B cell (primary cell): Measurements from ENCODE around the gene TRABD. TPM values are rescaled to one million over a fixed set of nuclear protein-coding genes. Genes with fewer than 3 reads are reported as not detected.

Experiments
- ATAC-seq: fragments of 200-7000 bp; cut with Tn5 transposase; one replicate; pipeline ENCODE4 v1.10.0; 2021; ENCODE audit warnings: low read depth, mild to moderate bottlenecking, moderate number of reproducible peaks, moderate library complexity
- CTCF ChIA-PET: fragments of 350-600 bp; sonication (Branson Sonifier 250); formaldehyde crosslinking; loops from one replicate; lab custom pipeline; 2021; ENCODE audit warnings: antibody characterized with exemption, inconsistent platforms; lab: Charles Lee
- POLR2A ChIA-PET: fragments of 350-600 bp; sonication (Branson Sonifier 250); formaldehyde crosslinking; loops from one replicate; lab custom pipeline; 2021; ENCODE audit warnings: antibody characterized with exemption; lab: Charles Lee
- DNase-seq: peaks from one replicate; pipeline ENCODE4 v3.0.0; 2013
- H2AFZ ChIP-seq: 2 replicates; pipeline ENCODE4 v1.6.1; 2012; ENCODE audit warnings: mild to moderate bottlenecking, low read depth, low read length; ENCODE audit not compliant: insufficient read depth, poor library complexity, severe bottlenecking
- H3K27ac ChIP-seq, 2 donors: 1 replicate in 1 of 2; 2 replicates in 1 of 2; pipeline ENCODE4 v1.5.1; 2012 to 2013; ENCODE audit warnings: low read length in 2 of 2, mild to moderate bottlenecking in 2 of 2, moderate library complexity in 1 of 2
- H3K27me3 ChIP-seq, 4 experiments: fragments of 200-600 bp in 1 of 4; sonication (generic) in 1 of 4; replicated peaks in 1 of 4; 1 replicate in 2 of 4; 2 replicates in 2 of 4; pipeline versions ENCODE4 v1.6.1 to v1.7.0; 2013 to 2016; ENCODE audit warnings: low read length in 3 of 4, mild to moderate bottlenecking in 2 of 4, mixed read lengths in 1 of 4, moderate library complexity in 1 of 4; ENCODE audit not compliant: insufficient read depth in 4 of 4, control insufficient read depth in 3 of 4; ENCODE audit errors: control extremely low read depth in 1 of 4
- H3K36me3 ChIP-seq, 2 experiments: replicated peaks in 1 of 2; 1 replicate in 1 of 2; 2 replicates in 1 of 2; pipeline versions ENCODE4 v1.6.1 to v1.7.1; 2013; ENCODE audit warnings: low read length in 1 of 2; ENCODE audit not compliant: insufficient read depth in 2 of 2, control insufficient read depth in 1 of 2; ENCODE audit errors: control extremely low read depth in 1 of 2, extremely low read depth in 1 of 2
- H3K4me1 ChIP-seq, 2 donors: fragments of 200-600 bp in 1 of 2; sonication (generic) in 1 of 2; 1 replicate in 1 of 2; 2 replicates in 1 of 2; pipeline versions ENCODE4 v1.5.1 to v1.6.1; 2013 to 2017; ENCODE audit warnings: low read length in 2 of 2; ENCODE audit not compliant: control insufficient read depth in 2 of 2, insufficient read depth in 2 of 2
- H3K4me2 ChIP-seq: replicated peaks from 2 replicates; pipeline ENCODE3; 2012; ENCODE audit warnings: mild to moderate bottlenecking, low read depth, low read length; ENCODE audit not compliant: poor library complexity, severe bottlenecking
- H3K4me3 ChIP-seq, 5 experiments: fragments of 200-600 bp in 1 of 5; sonication (generic) in 1 of 5; 1 replicate in 3 of 5; 2 replicates in 2 of 5; pipeline versions ENCODE4 v1.5.1 to v1.7.0; 2011 to 2016; ENCODE audit warnings: low read length in 4 of 5, mild to moderate bottlenecking in 4 of 5, low read depth in 2 of 5, control low read depth in 1 of 5, moderate library complexity in 1 of 5; ENCODE audit not compliant: insufficient read depth in 1 of 5; ENCODE audit errors: control extremely low read depth in 1 of 5, extremely low read depth in 1 of 5
- H3K79me2 ChIP-seq: fragments of 200-600 bp; sonication (generic); one replicate; pipeline ENCODE4 v1.6.0; 2016; ENCODE audit warnings: low read length; ENCODE audit not compliant: control insufficient read depth, insufficient read depth
- H3K9ac ChIP-seq: fragments of 200-600 bp; sonication (generic); 2 replicates; pipeline ENCODE4 v1.6.1; 2017; ENCODE audit warnings: mild to moderate bottlenecking, low read length, moderate library complexity
- H3K9me3 ChIP-seq, 3 donors: one replicate each; pipeline versions ENCODE4 v1.6.1 to v1.7.1; 2013; ENCODE audit warnings: low read length in 2 of 3; ENCODE audit not compliant: control insufficient read depth in 2 of 3, insufficient read depth in 1 of 3; ENCODE audit errors: control extremely low read depth in 1 of 3
- H4K20me1 ChIP-seq: 2 replicates; pipeline ENCODE4 v1.6.0; 2012; ENCODE audit warnings: mild to moderate bottlenecking, low read length; ENCODE audit not compliant: insufficient read depth, control insufficient read depth, poor library complexity, severe bottlenecking
- H3K27ac Mint-ChIP-seq: one replicate; pipeline ENCODE4 v1.8.0; 2021; ENCODE audit warnings: mixed read lengths
- H3K27me3 Mint-ChIP-seq: one replicate; pipeline ENCODE4 v1.8.0; 2021; ENCODE audit warnings: mixed read lengths
- H3K4me1 Mint-ChIP-seq: one replicate; pipeline ENCODE4 v1.8.0; 2021; ENCODE audit warnings: mixed read lengths
- H3K4me3 Mint-ChIP-seq: one replicate; pipeline ENCODE4 v1.8.0; 2021; ENCODE audit warnings: mixed read lengths
- H3K9me3 Mint-ChIP-seq: one replicate; pipeline ENCODE4 v1.8.0; 2022; ENCODE audit warnings: mixed read lengths; ENCODE audit not compliant: insufficient read depth
- EZH2 ChIP-seq: IDR thresholded peaks from 2 replicates; pipeline ENCODE4 v1.6.1; 2012; ENCODE audit warnings: borderline replicate concordance, low read depth, mild to moderate bottlenecking, moderate library complexity, low read length; ENCODE audit not compliant: insufficient read depth, poor library complexity, severe bottlenecking
- WGBS: methylation state at CpG from one replicate; pipeline ENCODE4 v1.1.5; 2013; ENCODE audit warnings: missing lambda C conversion rate; ENCODE audit not compliant: insufficient coverage; 5-methylcytosine and 5-hydroxymethylcytosine counted together
- intact Hi-C: fragments of 100-400 bp; cut with micrococcal nuclease; formaldehyde crosslinking; loops from one replicate; pipeline ENCODE4 v1.10.0; 2022
- polyA plus RNA-seq: library from polyadenylated mRNA; depleted of rRNA; stranded (reverse); fragments of >200 nt; gene quantifications from 2 replicates; pipeline ENCODE4 v1.2.3, GENCODE V29; 2012
- total RNA-seq, 2 donors: library from RNA; stranded (reverse); fragments of 120-200 nt in 1 of 2; gene quantifications; 1 replicate in 1 of 2; 2 replicates in 1 of 2; pipeline versions ENCODE4 v1.2.3 to v1.2.4, GENCODE V29; 2013 to 2022
- TF ChIP-seq, protein P1 (sequence below): fragments of 200-600 bp; IDR thresholded peaks from one replicate; pipeline ENCODE4 v1.8.0; 2022; ENCODE audit warnings: antibody characterized with exemption, mild to moderate bottlenecking

The TRABD gene
- total and polyA plus RNA-seq, 2 donors (not counting 1 experiment from before 2014, with no cell fraction given): 164 to 200 TPM

DNA sequence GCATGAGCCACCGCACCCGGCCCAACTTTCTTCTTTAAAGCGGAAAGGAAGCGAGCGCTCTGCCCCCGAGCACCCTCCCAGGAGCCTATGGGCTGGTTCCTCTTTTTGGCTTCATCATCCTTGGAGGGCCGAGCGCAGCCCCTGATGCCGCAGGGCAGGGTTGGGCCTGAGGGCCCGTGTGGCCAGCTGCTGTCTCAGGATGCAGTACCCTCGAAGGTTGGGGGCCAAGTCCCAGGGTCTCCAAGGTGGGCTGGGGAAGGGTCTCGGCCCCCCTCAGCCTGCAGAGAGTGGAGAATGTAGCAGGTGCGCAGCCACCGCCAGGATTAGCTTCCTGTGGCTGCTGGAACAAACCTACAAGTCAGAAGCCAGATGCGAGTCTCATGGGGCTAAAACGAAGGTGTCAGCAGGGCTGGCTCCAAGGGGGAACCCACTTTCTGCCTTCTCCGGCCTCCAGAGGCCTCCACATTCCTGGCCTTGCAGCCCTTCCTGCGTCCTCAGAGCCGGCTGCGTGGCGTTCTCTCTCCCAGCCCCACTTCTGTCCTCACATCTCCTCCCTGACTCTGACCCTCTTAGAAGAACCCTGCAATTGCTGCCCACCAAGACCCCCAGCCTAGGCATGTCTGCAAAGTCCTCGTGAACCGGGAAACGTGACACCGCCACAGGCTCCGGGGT lies 12.3 kb upstream of the TRABD start:
- Mint-ChIP-seq H3K4me3 (peak overlapping the region; percentile 26), H3K9me3 (no peaks in the 10 kb centered on the region), H3K27ac (peak overlapping the region; percentile 20), H3K27me3 (peaks cover 24% of the 10 kb centered on the region), H3K4me1 (peaks cover 35% of the 10 kb centered on the region)
- Histone ChIP-seq H3K79me2 (no peaks in the 10 kb centered on the region), H3K36me3 (no peaks in the 10 kb centered on the region), H3K27ac (no peak overlapping the region), H3K9ac (no peak overlapping the region), H3K9me3 (peaks cover 0 to 5% (median 0%) of the 10 kb centered on the region in 3 donors), H3K27me3 (peaks cover 0 to 23% (median 13%) of the 10 kb centered on the region in 4 experiments), H3K4me3 (peak overlapping the region in 1 of 5 experiments; percentile 7), H3K4me2 (peak overlapping the region; percentile 71), H4K20me1 (no peaks in the 10 kb centered on the region), H2AFZ (peak overlapping the region; percentile 16), H3K4me1 (peaks cover 33 to 36% of the 10 kb centered on the region in 2 donors)
- CTCF ChIA-PET: interaction anchor here (0.7 to 4.1 kb wide), 3 partner anchors 11 to 227 kb away, joined by 3 to 13 read pairs (median 3); no protein-coding TSS in a partner anchor
- DNase-seq (peak; percentile 71), ATAC-seq (peak; percentile 77)
- 25% methylated on average over 26 of the region's 26 CpGs for WGBS
- POLR2A ChIA-PET: interaction anchor here (0.6 to 8.0 kb wide), 6 partner anchors 11 to 41 kb away, joined by 3 to 54 read pairs (median 3); no protein-coding TSS in a partner anchor
- intact Hi-C loops: loop anchor here (1.0 to 2.0 kb wide), 3 partner anchors 11 to 37 kb away; no protein-coding TSS in a partner anchor
- TF ChIP-seq, protein P1, sequence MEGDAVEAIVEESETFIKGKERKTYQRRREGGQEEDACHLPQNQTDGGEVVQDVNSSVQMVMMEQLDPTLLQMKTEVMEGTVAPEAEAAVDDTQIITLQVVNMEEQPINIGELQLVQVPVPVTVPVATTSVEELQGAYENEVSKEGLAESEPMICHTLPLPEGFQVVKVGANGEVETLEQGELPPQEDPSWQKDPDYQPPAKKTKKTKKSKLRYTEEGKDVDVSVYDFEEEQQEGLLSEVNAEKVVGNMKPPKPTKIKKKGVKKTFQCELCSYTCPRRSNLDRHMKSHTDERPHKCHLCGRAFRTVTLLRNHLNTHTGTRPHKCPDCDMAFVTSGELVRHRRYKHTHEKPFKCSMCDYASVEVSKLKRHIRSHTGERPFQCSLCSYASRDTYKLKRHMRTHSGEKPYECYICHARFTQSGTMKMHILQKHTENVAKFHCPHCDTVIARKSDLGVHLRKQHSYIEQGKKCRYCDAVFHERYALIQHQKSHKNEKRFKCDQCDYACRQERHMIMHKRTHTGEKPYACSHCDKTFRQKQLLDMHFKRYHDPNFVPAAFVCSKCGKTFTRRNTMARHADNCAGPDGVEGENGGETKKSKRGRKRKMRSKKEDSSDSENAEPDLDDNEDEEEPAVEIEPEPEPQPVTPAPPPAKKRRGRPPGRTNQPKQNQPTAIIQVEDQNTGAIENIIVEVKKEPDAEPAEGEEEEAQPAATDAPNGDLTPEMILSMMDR: no peak
- no peak for TF ChIP-seq EZH2

DNA sequence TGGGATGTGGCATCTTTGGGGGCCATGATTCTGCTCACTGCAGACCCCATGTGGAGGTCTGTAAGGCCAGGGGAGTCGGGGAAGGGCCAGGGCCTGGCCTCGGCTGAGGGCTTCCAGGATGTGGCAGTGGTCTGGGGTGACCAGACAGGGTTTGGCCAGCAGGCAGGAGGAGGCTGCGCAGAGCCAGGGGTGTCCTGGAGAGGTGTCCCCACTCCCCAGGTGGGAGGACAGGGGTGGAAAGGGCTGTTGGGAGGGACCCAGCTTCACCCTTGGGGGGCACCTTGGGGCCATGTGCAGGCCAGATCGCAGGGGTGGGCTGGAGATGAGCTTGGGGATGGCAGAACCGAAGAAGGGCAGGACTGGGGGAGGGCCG lies 11.7 kb upstream of the TRABD start:
- H3K4me2 ChIP-seq: peak overlapping the region; percentile 71
- TF ChIP-seq, protein P1: no peak
- no peak for TF ChIP-seq EZH2
- H3K27me3 Mint-ChIP-seq: peaks cover 18% of the 10 kb centered on the region
- DNase-seq (no peak), ATAC-seq (no peak)
- 95% methylated on average over 6 of the region's 6 CpGs for WGBS
- peaks cover 32% of the 10 kb centered on the region for H3K4me1 Mint-ChIP-seq
- no peak overlapping the region for H3K27ac ChIP-seq
- intact Hi-C loops: loop anchor here (1.0 to 2.0 kb wide), 3 partner anchors 10 to 37 kb away; no protein-coding TSS in a partner anchor
- H3K27ac Mint-ChIP-seq: no peak overlapping the region
- peaks cover 0 to 5% (median 0%) of the 10 kb centered on the region in 3 donors for H3K9me3 ChIP-seq
- H3K4me1 ChIP-seq: peaks cover 33 to 36% of the 10 kb centered on the region in 2 donors
- H3K9ac ChIP-seq: no peak overlapping the region
- H3K9me3 Mint-ChIP-seq: no peaks in the 10 kb centered on the region
- no peaks in the 10 kb centered on the region for H3K79me2 ChIP-seq
- no peak overlapping the region for H2AFZ ChIP-seq
- CTCF ChIA-PET: interaction anchor here (4.1 kb wide), 1 partner anchor 17 kb away, joined by 13 read pairs; no protein-coding TSS in a partner anchor
- H3K4me3 Mint-ChIP-seq: no peak overlapping the region
- H3K36me3 ChIP-seq: no peaks in the 10 kb centered on the region
- H3K27me3 ChIP-seq: peaks cover 0 to 20% (median 11%) of the 10 kb centered on the region in 4 experiments
- no peaks in the 10 kb centered on the region for H4K20me1 ChIP-seq
- H3K4me3 ChIP-seq: no peak overlapping the region
- POLR2A ChIA-PET: interaction anchor here (1.4 to 8.0 kb wide), 3 partner anchors 10 to 21 kb away, joined by 3 to 54 read pairs (median 3); no protein-coding TSS in a partner anchor
